H1 (cell line): ENCODE data around the gene PIK3R6. TPM values are rescaled to one million over a fixed set of nuclear protein-coding genes. Genes with fewer than 3 reads are reported as not detected.

Experiments used
- EP300 ChIP-seq, 2 experiments: IDR thresholded peaks; 1 replicate in 1 of 2; 2 replicates in 1 of 2; pipeline ENCODE4 v1.6.1; 2011 to 2012; ENCODE audit warnings: low read depth in 2 of 2, low read length in 2 of 2, mild to moderate bottlenecking in 2 of 2, borderline replicate concordance in 1 of 2, inconsistent platforms in 1 of 2, moderate library complexity in 1 of 2
- HDAC2 ChIP-seq, 2 experiments: fragments of 300-600 bp in 1 of 2; sonication (generic) in 1 of 2; IDR thresholded peaks; 2 replicates each; pipeline ENCODE4 v1.6.1; 2011 to 2012; ENCODE audit warnings: low read depth in 2 of 2, low read length in 2 of 2, mild to moderate bottlenecking in 2 of 2, moderate library complexity in 2 of 2, borderline replicate concordance in 1 of 2, inconsistent platforms in 1 of 2
- NRF1 ChIP-seq: IDR thresholded peaks from 2 replicates; pipeline ENCODE4 v1.6.1; 2011; ENCODE audit warnings: mild to moderate bottlenecking, low read depth, low read length, improper control_type of control experiment
- RFX5 ChIP-seq: IDR thresholded peaks from 2 replicates; pipeline ENCODE4 v1.6.1; 2011; ENCODE audit warnings: low read depth, low read length, improper control_type of control experiment, borderline replicate concordance
- SIN3A ChIP-seq, 2 experiments: IDR thresholded peaks in 1 of 2; conservative IDR thresholded peaks in 1 of 2; 2 replicates each; pipeline ENCODE4 v1.6.1; 2011 to 2012; ENCODE audit warnings: low read length in 2 of 2, improper control_type of control experiment in 1 of 2, low read depth in 1 of 2, mild to moderate bottlenecking in 1 of 2
- SIX5 ChIP-seq: IDR thresholded peaks from 2 replicates; pipeline ENCODE4 v1.6.1; 2011; ENCODE audit warnings: mild to moderate bottlenecking, low read depth, low read length
- polyA plus RNA-seq, 7 experiments: library from polyadenylated mRNA; depleted of rRNA in 3 of 7; stranded (reverse) in 5 of 7; unstranded in 2 of 7; fragments of >200 nt in 5 of 7; fragments of 200-250 nt in 2 of 7; gene quantifications; 1 replicate in 5 of 7; 2 replicates in 1 of 7; 4 replicates in 1 of 7; pipeline versions ENCODE4 v1.2.1 to v1.2.3, GENCODE V29; 2011 to 2013; ENCODE audit warnings: missing spikeins in 2 of 7, mixed read lengths in 2 of 7
- total RNA-seq: library from RNA; stranded (reverse); fragmentation: NEBNext Ultra II Directional; extraction: Animal tissue kit (Norgen Biotek cat#: 25700); gene quantifications from 2 replicates; pipeline ENCODE4 v1.2.1, GENCODE V29; 2021
- TF ChIP-seq, protein P1 (sequence below): fragments of 300-600 bp; sonication (generic); IDR thresholded peaks from 2 replicates; pipeline ENCODE4 v1.7.1; 2012; ENCODE audit warnings: low read length, moderate library complexity, mild to moderate bottlenecking, inconsistent platforms; ENCODE audit not compliant: insufficient replicate concordance

Gene PIK3R6
- total and polyA plus RNA-seq, 2 of the 8 experiments (the other 6 are each of a cell fraction or from before 2014, with no cell fraction given), result 0.24 to 1.2 TPM

DNA sequence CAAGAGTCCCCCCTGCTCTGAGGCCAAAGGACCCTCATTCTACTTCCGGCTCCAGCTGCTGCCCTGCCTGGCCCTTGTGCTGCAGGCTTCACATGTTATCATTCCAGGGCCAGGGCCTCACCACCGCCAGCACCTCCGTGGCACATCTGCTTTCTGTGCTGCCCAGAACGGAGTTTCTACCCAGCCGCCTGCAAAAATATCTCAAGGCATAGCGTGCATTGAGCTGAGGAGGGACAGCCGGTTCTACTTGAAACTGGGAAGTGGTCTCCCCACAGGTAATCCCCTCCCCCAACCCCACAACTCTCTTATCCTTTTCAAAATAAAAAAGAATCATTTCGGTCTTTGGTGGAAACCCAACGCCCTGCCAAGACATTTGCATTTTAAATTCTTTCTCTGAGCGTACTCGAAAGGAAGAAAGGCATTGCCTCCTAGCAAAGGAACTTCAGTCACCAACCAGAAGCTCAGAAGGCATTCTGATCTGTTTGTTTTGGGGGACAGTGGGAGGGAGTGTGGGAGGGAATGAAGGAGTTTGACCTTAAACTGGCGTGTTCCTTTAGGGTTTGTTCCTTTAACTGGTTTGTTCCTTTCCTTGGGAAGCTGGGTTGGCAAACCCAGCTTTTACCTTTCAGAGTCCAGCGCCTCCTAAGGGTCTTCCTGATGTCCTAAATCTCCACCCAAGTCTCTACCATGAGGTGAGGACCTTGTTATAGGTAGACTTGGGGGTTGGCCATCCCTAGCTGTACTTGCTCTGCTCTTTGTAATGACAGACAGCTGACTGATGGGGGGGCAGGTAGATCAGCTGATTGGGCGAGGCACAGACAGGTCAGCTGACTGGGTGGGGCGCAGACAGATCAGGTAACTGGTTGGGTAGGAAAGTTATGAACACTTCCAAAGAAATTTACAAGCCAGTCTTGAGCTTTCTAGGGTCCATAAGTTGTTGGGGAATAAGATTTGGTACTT is 33.4 kb upstream of the PIK3R6 start (continued):
- TF ChIP-seq HDAC2 (IDR thresholded peaks at IDR 0.05; ENCODE audit: borderline replicate concordance in 1 of 2, low read depth in 2 of 2, low read length in 2 of 2), result no peak
- no peak for TF ChIP-seq SIX5
- no peak for TF ChIP-seq RFX5
- TF ChIP-seq NRF1, result no peak
- TF ChIP-seq, protein P1, sequence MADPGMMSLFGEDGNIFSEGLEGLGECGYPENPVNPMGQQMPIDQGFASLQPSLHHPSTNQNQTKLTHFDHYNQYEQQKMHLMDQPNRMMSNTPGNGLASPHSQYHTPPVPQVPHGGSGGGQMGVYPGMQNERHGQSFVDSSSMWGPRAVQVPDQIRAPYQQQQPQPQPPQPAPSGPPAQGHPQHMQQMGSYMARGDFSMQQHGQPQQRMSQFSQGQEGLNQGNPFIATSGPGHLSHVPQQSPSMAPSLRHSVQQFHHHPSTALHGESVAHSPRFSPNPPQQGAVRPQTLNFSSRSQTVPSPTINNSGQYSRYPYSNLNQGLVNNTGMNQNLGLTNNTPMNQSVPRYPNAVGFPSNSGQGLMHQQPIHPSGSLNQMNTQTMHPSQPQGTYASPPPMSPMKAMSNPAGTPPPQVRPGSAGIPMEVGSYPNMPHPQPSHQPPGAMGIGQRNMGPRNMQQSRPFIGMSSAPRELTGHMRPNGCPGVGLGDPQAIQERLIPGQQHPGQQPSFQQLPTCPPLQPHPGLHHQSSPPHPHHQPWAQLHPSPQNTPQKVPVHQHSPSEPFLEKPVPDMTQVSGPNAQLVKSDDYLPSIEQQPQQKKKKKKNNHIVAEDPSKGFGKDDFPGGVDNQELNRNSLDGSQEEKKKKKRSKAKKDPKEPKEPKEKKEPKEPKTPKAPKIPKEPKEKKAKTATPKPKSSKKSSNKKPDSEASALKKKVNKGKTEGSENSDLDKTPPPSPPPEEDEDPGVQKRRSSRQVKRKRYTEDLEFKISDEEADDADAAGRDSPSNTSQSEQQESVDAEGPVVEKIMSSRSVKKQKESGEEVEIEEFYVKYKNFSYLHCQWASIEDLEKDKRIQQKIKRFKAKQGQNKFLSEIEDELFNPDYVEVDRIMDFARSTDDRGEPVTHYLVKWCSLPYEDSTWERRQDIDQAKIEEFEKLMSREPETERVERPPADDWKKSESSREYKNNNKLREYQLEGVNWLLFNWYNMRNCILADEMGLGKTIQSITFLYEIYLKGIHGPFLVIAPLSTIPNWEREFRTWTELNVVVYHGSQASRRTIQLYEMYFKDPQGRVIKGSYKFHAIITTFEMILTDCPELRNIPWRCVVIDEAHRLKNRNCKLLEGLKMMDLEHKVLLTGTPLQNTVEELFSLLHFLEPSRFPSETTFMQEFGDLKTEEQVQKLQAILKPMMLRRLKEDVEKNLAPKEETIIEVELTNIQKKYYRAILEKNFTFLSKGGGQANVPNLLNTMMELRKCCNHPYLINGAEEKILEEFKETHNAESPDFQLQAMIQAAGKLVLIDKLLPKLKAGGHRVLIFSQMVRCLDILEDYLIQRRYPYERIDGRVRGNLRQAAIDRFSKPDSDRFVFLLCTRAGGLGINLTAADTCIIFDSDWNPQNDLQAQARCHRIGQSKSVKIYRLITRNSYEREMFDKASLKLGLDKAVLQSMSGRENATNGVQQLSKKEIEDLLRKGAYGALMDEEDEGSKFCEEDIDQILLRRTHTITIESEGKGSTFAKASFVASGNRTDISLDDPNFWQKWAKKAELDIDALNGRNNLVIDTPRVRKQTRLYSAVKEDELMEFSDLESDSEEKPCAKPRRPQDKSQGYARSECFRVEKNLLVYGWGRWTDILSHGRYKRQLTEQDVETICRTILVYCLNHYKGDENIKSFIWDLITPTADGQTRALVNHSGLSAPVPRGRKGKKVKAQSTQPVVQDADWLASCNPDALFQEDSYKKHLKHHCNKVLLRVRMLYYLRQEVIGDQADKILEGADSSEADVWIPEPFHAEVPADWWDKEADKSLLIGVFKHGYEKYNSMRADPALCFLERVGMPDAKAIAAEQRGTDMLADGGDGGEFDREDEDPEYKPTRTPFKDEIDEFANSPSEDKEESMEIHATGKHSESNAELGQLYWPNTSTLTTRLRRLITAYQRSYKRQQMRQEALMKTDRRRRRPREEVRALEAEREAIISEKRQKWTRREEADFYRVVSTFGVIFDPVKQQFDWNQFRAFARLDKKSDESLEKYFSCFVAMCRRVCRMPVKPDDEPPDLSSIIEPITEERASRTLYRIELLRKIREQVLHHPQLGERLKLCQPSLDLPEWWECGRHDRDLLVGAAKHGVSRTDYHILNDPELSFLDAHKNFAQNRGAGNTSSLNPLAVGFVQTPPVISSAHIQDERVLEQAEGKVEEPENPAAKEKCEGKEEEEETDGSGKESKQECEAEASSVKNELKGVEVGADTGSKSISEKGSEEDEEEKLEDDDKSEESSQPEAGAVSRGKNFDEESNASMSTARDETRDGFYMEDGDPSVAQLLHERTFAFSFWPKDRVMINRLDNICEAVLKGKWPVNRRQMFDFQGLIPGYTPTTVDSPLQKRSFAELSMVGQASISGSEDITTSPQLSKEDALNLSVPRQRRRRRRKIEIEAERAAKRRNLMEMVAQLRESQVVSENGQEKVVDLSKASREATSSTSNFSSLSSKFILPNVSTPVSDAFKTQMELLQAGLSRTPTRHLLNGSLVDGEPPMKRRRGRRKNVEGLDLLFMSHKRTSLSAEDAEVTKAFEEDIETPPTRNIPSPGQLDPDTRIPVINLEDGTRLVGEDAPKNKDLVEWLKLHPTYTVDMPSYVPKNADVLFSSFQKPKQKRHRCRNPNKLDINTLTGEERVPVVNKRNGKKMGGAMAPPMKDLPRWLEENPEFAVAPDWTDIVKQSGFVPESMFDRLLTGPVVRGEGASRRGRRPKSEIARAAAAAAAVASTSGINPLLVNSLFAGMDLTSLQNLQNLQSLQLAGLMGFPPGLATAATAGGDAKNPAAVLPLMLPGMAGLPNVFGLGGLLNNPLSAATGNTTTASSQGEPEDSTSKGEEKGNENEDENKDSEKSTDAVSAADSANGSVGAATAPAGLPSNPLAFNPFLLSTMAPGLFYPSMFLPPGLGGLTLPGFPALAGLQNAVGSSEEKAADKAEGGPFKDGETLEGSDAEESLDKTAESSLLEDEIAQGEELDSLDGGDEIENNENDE, result no peak
- peak; percentile 63 to 90; a peak in 3 of 4 replicates for TF ChIP-seq SIN3A (conservative IDR thresholded peaks at IDR 0.05 in 1 of 2, IDR thresholded peaks at IDR 0.05 in 1 of 2; ENCODE audit: low read depth in 1 of 2, low read length in 2 of 2)
- TF ChIP-seq EP300 (IDR thresholded peaks at IDR 0.05; ENCODE audit: borderline replicate concordance in 1 of 2, low read depth in 2 of 2, low read length in 2 of 2), result no peak
